Activated gamma-delta T cell (primary cell): ENCODE results near the gene PCCA.
"Not testable (repeated sequence)": the region's sequence is repeated elsewhere in the genome, so short reads cannot be mapped to it uniquely, and the experiment has no call there.

Source experiments
- DNase-seq: peaks from one replicate; lab custom pipeline; 2025; lab: John Stamatoyannopoulos, UW

The PCCA gene

DNA sequence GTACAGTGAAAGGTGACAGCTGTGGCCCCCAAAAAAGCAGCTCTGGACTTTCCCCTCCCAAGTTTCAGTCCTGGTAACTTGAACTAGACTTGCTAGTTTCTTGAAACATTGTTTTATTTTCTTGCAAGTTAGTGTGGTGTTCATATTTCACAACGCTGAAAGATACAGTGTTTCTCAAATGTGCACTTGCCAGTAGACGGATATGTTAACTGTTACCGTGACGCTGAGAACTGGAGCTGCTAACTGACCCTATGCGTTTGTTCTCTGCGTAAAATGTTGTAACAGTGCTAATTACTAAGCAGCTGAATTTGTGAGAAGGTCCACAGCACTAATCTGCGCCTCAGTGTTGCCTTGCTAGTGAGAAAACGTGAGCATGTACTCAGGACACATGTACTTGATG lies 420.1 kb downstream of the PCCA start:
- no peak for DNase-seq

DNA sequence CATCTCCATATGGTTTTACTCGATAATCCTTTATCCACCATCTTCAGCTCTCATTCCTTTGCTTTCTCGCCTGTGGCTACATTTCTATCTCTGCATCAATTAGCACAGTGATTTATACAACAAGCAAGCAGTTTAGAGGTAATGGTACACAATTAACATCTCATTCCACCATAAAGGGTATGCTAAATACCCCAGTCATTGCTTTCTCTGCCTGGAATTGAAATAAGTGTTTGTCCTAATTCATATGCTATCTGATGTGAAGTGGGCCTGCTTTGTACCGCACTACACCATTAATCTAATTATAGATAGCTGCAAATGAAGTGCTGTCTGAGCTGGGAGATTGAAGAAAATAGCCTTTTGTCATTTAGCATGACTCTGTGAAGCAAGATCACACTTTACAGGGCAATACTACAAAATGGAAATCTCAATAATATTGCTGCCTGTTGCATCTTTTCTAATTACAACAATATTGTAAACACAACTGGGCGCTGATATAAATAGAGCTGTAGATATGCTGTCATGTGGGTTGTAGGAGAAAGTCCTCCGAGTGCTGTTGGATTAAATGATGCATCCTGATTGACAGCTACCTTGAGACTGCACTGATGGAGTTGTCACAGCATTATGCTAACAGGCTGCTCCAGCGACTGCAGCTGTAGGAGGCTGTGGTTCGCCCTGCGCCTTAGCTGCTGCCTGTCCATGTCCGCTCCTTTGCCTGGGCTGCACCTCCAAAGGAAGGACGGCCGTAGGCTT lies 421.5 kb downstream of the PCCA start:
- DNase-seq = no peak

DNA sequence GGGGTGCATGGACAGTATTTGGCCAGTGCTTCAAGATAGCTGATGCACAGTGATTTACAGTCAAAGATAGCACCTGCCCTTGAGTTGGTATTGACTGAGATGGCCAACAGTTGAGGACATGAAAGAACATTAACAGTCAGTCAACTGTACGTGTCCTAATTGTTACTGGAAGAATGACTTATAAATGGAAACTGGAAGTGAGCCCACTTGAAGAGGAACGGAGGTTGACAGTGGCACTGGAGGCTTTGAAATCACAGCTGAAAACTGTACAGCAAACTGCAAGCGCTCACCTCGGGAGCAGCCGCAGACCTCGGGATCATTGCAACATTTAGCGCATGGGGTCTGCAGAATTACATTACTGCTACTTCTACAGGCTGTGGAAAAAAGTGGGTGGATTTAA lies 422.6 kb downstream of the PCCA start:
- no peak for DNase-seq

- no peak for DNase-seq
These were observed 423.5 kb downstream of the PCCA start for GRCh38 chr13:100512422-100512821.

DNA sequence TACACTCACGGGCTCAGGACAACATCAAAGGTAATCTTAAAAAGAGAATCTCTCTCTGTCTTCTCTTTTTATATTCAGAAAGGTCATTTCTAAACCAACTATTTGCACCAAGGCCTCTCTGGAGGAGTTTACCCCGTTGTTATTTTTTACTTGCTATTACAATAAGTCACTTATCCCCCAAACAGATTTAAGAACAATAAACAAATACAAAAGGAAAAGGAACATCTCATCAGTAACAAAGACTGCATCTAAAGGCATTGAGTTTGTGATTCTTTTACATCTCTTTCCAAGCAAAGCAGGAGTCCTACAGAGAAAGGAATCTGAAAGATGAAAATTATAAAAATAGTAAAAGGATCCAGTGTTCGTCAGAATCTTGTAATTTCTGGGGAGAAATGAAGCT lies 424.3 kb downstream of the PCCA start:
- DNase-seq = no peak

DNA sequence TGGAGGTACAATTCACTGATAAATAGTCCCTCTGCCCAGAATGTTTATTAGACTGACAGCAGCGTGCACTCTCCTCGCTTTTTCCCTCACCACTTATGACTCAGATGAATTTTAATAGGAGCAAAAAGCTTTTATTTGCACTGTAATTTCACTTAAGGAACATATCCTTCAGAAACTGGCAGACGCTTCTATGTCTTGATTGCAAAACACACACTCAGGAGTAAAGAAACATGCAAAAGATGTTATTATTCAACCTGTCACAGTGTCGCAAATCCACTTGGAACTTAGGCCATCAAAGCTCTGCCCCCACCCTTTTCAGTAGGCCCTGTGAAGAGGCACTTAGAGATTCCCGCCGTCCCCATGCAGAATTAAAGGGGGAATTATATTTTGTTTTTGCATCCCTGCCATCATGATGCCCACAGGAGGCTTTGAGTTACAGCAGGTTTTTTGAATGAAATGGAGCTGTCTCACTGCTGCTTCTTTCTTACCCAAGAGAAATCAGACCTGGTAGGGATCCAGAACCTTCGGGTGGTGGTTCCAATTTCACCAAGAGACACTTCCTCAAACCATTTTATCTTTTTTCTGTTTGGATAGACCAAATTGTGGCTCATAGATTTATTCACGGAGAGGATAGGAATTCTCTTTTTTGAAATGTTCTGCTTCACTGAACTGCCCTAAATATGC lies 425.2 kb downstream of the PCCA start:
- DNase-seq = no peak

- no peak for DNase-seq
These were observed 426.0 kb downstream of the PCCA start for GRCh38 chr13:100514788-100515409.

- DNase-seq = no peak
These were observed 426.5 kb downstream of the PCCA start for GRCh38 chr13:100515410-100515800.

- DNase-seq = no peak
These were observed 428.2 kb downstream of the PCCA start for GRCh38 chr13:100517135-100517534.

GRCh38 chr13:100517728-100518127 lies 428.8 kb downstream of the PCCA start:
- DNase-seq = no peak

GRCh38 chr13:100518394-100519062 lies 429.6 kb downstream of the PCCA start:
- DNase-seq = no peak

- DNase-seq = no peak
These were observed 430.7 kb downstream of the PCCA start for GRCh38 chr13:100519626-100520025.

DNA sequence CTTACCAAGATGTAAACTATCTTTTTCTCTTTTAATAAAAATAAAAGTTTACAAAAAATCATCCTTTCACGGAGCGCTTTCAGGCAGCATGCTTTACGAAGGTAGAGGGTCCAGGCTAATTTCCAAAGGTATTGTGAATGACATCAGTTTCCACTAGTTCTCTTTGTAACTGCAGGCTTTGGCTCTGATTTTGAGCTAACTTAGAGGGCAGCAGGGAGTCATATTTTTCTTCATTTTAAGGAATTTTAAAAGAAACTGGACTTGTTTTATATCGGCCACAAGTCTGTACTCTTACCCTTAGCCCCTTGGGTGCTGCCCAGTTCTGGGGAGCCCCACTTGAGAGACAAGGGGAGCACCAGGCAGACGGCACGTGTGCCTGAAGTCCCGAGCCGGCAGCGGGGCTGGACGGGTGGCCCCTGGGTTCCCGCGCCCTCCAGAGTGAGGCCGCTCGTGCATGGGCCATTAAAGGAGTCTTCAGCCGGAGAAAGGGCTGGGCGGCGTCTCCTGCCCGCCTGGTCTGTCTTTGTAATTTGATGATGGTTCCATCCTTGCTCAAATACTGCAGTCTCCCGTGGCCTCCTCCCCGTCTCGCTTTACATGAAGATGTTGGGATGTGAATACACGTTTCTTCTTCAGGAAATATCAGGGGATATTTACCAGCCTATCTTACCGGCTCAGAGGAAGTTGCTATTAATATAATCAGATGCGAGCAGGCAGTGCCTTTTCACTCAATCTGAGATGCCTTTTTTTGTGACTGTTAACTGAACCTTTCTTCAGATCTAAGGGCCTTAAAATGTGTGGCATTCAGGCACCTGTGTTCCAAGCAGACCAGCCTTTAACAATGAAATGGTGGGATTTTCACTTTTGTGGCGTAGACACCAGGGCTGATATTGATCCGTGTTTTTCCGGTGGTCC lies 432.3 kb downstream of the PCCA start:
- DNase-seq = no peak

DNA sequence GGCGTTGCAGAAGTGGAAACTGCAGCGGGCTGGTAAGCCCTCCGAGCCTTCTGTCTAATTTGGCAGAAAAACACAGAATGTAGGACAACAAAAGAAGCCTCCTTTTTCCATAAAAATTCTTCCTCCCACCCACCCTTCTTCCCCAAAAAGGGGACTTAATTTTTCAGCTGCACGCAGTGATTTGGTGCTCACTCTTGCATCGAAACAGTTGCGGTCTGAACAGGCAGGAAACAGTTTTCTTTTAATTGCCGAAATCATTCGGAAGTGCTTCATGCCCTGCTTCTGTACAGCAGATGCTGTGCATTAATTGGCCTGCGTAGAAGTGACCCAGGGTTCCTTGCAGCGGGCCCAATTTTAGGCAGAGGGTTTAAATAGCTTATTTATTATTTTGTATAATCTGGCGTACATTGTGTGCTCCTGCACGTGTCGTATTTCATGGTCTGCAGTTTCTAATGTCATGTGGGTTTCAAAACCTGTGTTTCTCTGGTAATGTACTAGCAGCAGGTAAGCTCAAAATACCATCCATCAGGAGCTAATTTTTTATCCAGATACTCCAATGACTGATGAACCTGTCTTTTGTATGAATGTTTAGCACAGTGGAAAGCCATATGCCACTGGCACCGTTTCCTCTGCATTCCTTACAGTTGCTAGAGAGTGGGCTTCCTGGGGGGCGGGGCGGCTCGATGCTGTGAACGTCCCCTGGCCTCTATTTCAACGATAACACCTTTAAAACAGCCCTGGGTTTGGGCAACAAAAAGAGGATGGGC lies 433.1 kb downstream of the PCCA start:
- no peak for DNase-seq

DNA sequence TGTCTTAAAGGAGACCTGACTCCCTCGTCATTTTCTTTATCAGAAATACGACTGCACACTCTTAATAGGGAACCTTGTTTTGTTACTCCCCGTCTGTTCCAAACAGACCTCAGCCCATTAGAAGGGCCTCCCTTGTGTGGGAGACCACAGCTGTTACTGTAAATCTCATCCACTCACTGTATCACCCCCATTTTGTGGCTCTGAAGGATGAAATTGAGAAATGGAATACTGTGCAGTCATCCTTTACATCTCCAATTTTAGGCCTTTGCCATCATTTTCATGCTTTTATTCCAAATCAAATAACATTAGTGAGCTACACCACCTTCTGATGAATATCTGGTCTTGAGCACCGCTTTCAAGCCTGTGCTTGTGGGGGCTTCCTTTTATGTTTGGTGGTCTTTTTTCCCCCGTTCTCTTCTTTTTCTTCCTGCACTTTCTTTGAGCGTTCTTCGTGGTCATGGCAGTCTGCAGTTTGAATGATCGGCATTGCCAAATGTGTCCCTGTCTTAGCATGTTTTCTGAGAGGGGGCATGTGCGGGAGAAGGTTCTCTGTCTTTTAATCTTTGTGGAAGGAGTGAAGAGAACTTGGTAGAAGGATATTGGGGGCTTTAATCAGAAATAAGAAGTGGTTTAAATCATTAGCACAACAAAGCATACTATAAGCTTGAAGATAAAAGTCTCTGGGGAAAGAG lies 433.9 kb downstream of the PCCA start:
- DNase-seq = no peak

DNA sequence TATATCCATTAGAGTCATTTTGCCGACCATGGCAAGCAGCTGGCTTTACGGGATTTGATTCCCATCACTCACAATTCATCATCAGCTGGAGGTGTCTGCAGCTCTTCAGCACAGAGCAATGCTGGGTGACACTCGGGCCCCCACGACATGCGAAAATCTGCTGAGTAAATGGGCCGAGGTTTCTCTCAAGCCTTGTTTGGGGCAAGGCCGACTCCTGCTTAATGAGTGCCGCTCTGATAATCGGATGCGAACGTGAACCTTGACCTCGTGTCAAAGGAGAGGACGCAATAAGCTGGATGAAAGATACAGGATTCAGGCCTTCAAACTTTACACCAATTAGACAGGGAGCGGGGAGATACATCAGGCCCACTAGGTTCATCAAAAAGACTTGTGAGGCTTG lies 434.5 kb downstream of the PCCA start:
- no peak for DNase-seq

GRCh38 chr13:100523981-100524386 lies 435.1 kb downstream of the PCCA start:
- no peak for DNase-seq

DNA sequence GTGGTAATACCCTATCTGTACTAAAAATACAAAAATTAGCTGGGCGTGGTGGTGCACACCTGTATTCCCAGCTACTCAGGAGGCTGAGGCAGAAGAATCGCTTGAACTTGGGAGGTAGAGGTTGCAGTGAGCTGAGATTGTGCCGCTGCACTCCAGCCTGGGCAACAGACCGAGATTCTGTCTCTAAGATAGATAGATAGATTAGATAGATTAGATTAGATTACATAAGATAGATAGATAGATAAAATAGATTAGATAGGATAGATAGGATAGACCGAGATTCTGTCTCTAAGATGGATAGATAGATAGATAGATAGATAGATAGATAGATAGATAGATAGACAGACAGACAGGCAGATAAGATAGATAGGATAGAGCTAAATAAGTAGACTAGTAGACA lies 435.8 kb downstream of the PCCA start:
- DNase-seq = not testable (repeated sequence)

- no peak for DNase-seq
These were observed 436.8 kb downstream of the PCCA start for GRCh38 chr13:100525453-100526317.
